NCI-H1092 (cell line): Measurements from ENCODE around the gene TMEM43.

Source experiments
- DNase-seq: peaks from one replicate; lab custom pipeline; 2025; lab: John Stamatoyannopoulos, UW

The TMEM43 gene

GRCh38 chr3:14151471-14152083 is 26.7 kb downstream of the TMEM43 start:
- no peak for DNase-seq

DNA sequence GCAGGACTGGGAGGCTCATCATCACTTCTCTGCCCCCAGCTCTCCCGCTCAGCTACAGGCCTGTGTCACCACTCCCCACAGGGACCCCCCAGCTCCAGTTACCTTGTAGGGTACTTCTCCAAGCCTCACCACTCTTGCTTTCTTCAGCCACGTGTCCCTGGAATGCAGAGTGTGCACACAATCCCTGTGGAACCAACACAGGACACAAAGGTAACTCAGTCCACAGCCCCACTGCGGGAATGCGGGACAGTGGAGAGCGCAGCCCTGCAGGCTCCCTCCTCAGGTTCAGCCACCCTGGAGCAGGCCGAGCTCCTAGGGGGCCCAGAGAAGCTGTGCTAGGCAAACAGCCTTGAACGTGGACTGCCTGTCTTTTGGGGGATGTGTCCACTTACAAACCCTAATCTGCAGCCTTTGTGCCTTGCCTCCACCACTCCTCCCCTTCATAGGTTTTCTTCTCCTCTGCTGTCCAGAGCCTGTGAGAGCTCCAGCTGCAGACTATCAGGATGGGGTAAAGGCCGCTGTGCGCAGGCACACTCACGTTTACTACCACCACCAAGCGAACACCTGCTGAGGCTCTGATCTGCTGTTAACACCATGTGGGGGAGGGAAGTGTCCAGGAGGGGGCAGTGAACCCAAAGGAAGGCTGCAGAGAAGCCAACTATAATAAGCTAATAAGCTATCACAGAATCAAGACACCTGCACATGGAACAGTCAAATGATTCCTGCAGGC is 27.5 kb downstream of the TMEM43 start:
- no peak for DNase-seq

- DNase-seq: no peak
Observed at GRCh38 chr3:14152963-14153355, 28.1 kb downstream of the TMEM43 start.

GRCh38 chr3:14153663-14154062 is 28.8 kb downstream of the TMEM43 start:
- no peak for DNase-seq

DNA sequence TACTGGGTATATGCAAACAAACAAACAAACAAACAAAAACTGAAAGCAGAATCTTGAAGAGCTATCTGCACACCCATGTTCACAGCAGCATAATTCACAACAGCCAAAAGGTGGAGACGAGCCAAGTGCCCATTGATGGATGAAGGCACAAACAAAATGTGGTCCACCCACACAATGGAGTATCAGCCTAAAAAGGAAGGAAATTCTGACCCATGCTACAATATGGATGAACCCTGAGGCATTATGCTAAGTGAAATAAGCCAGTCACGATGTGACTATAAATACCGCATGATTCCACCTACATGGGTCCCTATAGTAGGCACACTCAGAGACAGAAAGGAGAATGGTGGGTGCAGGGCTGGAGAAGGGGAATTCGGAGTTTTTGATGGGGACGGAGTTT is 29.4 kb downstream of the TMEM43 start:
- DNase-seq: no peak

DNA sequence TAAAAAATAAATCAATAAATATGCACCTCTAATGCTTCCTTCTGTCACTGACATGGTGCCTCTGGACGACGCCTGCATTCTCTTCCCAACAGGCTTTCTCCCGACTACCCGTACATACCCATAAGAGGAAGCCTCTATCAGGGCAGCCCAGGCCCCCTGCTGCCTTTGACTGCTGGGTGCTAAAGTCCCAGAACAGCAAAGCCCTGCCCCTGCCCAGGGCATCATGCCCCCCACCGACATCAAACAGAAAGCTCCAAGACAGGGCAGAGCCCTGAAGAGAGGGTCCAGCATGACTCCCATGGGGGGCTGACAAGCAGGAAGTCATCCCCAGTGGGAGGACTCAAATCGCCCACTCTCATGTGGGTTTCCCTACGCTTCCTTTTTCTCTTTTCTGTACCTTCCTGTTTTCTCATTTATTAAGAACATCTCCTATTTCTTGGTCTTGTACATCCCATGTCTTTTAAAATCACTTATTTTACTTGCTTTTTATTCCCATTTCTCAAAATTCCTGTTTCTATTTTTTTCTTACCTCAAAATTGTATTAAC is 30.1 kb downstream of the TMEM43 start:
- no peak for DNase-seq

DNA sequence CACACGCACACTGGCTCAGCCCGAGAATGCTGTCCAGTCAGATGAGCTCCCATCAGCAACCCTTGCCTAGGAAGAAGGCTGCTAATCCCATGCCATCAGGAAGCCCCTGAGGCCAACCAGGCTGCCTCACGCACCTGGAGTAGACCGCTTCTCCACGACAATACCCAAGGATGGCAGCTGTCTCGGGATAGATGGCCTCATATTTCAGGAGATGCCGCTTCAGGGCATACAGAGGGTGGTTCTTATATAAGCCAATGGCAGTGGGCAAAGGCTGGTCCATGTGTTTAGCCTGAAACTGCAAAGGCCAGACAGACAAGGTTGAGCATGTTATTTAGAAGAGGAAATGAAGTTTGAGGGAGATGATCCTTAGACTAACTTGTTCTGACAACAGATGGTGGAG is 31.3 kb downstream of the TMEM43 start:
- no peak for DNase-seq

DNA sequence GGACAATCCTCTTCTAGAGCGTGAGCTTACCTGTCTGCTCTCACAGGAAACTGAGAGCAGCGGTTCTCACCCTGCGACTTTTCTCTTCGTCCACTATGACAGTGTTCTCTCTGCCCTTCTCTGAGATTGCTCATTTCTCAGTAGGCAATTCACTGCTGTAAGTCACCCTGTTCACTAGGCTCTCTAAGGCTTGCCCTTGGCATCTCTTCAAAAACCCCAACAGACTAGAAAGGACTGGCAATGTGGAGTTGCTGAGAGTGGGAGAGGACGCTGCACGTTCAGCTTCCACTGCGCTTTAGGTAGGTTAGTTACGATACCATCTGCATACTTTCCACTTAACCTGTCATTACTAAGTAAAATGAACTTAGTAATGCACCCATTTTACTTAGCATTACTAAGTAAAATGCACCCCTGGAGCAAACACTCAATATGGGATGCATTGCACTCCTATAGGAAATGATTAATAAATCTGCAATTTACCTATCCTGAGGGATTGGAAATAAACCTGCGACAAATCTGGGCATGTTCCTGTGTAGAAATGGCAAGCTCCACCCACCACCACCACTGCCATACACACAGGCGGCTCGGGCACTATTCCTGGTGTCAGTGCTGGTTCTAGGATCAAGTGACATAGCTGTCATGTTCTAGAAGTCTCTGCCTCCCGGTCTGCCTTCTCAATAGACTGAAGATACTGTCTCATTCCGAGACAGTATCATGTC is 32.1 kb downstream of the TMEM43 start:
- no peak for DNase-seq

DNA sequence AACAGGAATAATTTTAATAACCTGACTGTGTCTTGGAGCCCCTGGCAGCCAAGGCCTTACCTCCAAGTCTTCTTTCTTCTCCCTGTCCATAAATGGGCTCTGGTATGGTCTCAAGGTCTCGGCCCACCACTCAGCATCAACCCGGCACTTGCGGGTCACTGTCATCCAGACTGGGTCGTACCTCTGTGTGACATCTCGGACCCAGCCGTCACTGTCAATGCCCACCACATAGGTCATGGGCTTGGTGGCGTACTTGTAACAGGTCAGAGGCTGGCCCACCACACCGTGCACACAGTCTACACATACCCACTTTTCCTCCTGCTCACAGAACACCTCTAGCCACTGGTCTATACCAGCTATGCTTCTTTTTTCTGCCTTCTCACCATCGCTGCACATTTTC is 33.1 kb downstream of the TMEM43 start:
- no peak for DNase-seq

- DNase-seq: no peak
Observed at GRCh38 chr3:14158370-14158769, 33.5 kb downstream of the TMEM43 start.

GRCh38 chr3:14159426-14159825 is 34.6 kb downstream of the TMEM43 start:
- DNase-seq: no peak

DNA sequence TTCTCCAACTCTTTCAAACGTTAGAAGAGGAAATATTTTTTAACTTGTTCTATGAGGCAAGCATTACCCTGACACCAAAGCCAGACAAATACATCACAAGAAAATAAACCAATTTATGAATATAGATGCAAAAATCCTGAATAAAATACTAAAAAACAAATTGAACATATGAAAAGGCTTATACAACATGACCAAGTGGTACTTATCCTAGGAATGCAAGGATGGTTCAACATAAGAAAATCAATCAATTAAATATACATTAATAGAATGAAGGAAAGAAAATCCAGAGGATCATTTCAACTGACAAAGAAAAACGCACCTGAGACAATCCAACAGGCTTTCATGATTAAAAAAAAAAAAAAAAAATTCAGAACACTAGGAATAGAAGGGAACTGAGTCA is 36.4 kb downstream of the TMEM43 start:
- no peak for DNase-seq

DNA sequence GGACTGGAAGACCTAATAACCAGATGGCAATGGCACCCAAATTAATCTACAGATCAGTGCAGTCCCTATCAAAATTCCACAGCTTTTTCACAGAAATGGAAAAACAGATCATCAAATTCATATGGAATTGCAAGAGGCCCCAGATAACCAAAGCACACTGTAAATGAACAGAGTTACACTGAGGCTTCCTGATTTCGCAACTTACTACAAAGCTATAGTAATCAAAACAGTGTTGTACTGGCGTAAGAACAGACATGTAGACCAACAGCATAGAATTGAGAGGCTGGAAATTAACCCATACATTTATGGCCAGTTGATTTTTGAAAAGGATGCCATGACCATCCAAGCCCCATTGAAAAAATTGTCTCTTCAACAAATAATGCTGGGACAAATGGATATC is 37.3 kb downstream of the TMEM43 start:
- no peak for DNase-seq

- DNase-seq: no peak
Observed at GRCh38 chr3:14166877-14167603, 42.2 kb downstream of the TMEM43 start.

GRCh38 chr3:14169435-14169834 is 44.6 kb downstream of the TMEM43 start:
- no peak for DNase-seq

- DNase-seq: no peak
Observed at GRCh38 chr3:14169871-14170270, 45.0 kb downstream of the TMEM43 start.

GRCh38 chr3:14170531-14171159 is 45.8 kb downstream of the TMEM43 start:
- DNase-seq: no peak

- no peak for DNase-seq
Observed at GRCh38 chr3:14172496-14172895, 47.6 kb downstream of the TMEM43 start.

GRCh38 chr3:14174483-14174882 is 49.6 kb downstream of the TMEM43 start:
- DNase-seq: no peak

GRCh38 chr3:14175383-14176037 is 50.7 kb downstream of the TMEM43 start:
- no peak for DNase-seq

DNA sequence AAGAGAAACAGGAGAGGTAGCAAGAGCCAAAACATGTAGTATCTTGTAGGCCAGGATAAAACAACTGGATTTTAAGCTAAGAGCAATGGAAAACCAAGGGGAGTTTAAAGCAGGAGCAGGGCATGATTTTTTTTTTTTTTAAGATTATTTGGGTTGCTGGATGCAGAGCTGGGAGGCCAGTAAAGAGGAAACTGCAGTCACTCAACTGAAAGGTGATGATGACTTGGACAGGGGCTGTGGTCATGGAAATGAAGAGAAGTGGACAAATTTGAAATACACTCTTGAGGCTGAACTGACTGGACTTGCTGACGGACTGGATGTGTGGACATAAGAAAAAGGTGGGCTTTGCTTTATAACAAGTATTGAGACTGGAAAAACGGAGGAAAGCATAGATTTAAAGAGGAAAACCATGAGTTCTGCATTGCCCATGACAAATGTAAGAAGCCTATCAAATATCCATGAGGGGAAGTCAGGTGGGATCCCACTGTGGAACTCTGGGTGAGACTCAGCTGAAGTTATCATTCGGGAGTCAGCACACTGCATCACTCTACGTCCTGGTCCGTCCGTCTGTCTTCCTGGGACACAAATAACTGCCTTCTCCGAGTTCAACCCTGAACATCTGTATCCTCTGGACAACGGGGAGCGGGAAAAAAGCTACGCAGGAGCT is 52.9 kb downstream of the TMEM43 start:
- no peak for DNase-seq
